HG02973 (cell line): ENCODE measurements around the gene HINFP.
A peak's percentile ranks its signal among the peaks of the same experiment; 100 is the strongest.

Experiments
- ATAC-seq: cut with Tn5 transposase; IDR thresholded peaks from one replicate; pipeline ENCODE4 v1.9.1; 2021; ENCODE audit warnings: moderate library complexity; ENCODE audit not compliant: unreplicated experiment

The HINFP gene

GRCh38 chr11:119121008-119121810, at the start of gene HINFP:
Gene HINFP (plus strand): TSS chr11:119121580. CDS start chr11:119126945, 5,365 bp downstream.
- peak; percentile 95 for ATAC-seq

- no peak for ATAC-seq
Measured at GRCh38 chr11:119077839-119078238, 43.5 kb upstream of the HINFP start.

GRCh38 chr11:119078675-119079420, 42.5 kb upstream of the HINFP start:
- no peak for ATAC-seq

- ATAC-seq, result no peak
Measured at GRCh38 chr11:119081682-119082260, 39.6 kb upstream of the HINFP start.

GRCh38 chr11:119084663-119085436, 36.5 kb upstream of the HINFP start, which contains the start of gene HMBS:
Gene HMBS (plus strand): TSS chr11:119084881. CDS start chr11:119085034, 153 bp downstream.
- ATAC-seq, result peak; percentile 80

- ATAC-seq, result no peak
Measured at GRCh38 chr11:119085437-119085847, 35.9 kb upstream of the HINFP start.

- ATAC-seq, result no peak
Measured at GRCh38 chr11:119087123-119087522, 34.3 kb upstream of the HINFP start.

GRCh38 chr11:119087747-119088241, 33.6 kb upstream of the HINFP start:
- ATAC-seq, result no peak

- no peak for ATAC-seq
Measured at GRCh38 chr11:119088406-119088805, 33.0 kb upstream of the HINFP start.

GRCh38 chr11:119089319-119089718, 32.1 kb upstream of the HINFP start:
- no peak for ATAC-seq

GRCh38 chr11:119091178-119091577, 30.2 kb upstream of the HINFP start:
- ATAC-seq, result no peak

GRCh38 chr11:119091966-119092879, 29.2 kb upstream of the HINFP start:
- no peak for ATAC-seq

GRCh38 chr11:119092880-119093842, 28.2 kb upstream of the HINFP start:
- no peak for ATAC-seq

- ATAC-seq, result peak; percentile 6
Measured at GRCh38 chr11:119093942-119094815, 27.2 kb upstream of the HINFP start.

- ATAC-seq, result peak; percentile 22
Measured at GRCh38 chr11:119094816-119095065, 26.6 kb upstream of the HINFP start.

- peak; percentile 72 for ATAC-seq
Measured at GRCh38 chr11:119095066-119095880, 26.1 kb upstream of the HINFP start.

- ATAC-seq, result no peak
Measured at GRCh38 chr11:119099711-119100110, 21.7 kb upstream of the HINFP start.
